ENCODE results near the gene IKZF3.
"Not testable (repeated sequence)": the region's sequence is repeated elsewhere in the genome, so short reads cannot be mapped to it uniquely, and the experiment has no call there.

The IKZF3 gene

DNA sequence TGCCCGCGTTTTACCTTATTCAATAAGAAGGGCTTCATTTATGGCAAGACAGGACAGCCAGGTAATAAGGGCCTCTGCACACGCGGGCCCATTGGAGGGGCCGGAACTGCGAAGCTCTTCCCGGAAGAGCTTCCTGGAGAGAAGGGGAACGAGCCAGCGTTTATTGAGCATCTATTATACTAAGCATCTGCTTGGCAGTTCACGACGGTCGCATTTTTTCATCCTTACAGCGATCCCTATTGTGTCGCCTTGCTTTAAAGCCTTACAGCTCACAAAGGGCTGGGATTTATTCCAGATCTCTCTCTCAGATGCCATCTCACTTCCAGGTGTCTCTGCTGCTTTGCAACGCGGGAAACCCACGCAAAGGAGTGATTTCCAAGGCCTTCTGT lies 4.4 kb upstream of the IKZF3 start:
- peaks cover 25% of the 10 kb centered on the region for H3K27me3 ChIP-seq (ENCODE audit: low read depth)
- H3K4me3 ChIP-seq: no peak overlapping the region

DNA sequence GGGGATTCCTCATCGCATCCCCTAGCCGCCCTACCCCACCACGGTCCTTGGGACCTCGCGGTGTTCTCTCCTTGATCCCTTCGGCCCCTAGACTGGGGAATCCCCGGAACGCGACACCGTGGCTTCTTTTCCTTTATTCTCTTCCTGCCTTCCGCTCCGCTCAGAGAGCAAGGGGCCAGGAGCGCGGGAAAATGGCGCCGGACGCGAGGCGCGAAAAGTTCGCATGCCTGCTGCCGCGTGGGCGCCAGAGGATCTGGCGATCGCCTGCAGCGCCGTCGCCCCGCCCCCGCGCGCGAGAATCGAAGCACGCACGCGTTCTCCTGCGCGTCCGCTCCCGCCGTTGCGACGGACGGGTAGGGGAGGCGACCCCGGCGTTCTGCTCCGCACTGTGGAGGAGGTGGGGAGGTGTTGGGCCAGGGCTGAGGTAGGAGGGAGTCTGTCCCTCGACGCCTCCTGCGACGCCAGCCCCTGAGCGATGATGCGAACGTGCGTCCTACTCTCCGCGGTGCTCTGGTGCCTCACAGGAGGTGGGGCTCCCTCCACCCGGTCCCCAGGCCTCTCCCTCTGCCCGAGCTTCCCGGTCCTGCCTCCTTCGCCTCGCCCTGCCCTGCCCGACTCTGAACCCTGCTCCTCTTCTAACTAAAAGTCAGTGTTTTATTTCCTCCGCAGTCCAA lies 3.9 kb upstream of the IKZF3 start, which contains the start of gene ZPBP2:
Gene ZPBP2 (plus strand): TSS at position 323 of the 674 bp plus-strand sequence. CDS start 153 bp downstream, at position 476.
- in situ Hi-C loops (cut with MboI; ENCODE audit: low sequenced_read_pairs): no loop called here
- Histone ChIP-seq H3K27me3 (ENCODE audit: low read depth) (peaks cover 29% of the 10 kb centered on the region), H3K4me1 (no peaks in the 10 kb centered on the region)

More for the DNA sequence above, 4.4 kb upstream of the IKZF3 start:
- H3K4me1 ChIP-seq: no peaks in the 10 kb centered on the region
- no peaks in the 10 kb centered on the region for H3K36me3 ChIP-seq (replicated peaks)
- no peaks in the 10 kb centered on the region for H3K9me3 ChIP-seq
- in situ Hi-C loops (cut with MboI; ENCODE audit: low sequenced_read_pairs): no loop called here
- no peak for DNase-seq (ENCODE audit: low spot score in 2 of 2)

DNA sequence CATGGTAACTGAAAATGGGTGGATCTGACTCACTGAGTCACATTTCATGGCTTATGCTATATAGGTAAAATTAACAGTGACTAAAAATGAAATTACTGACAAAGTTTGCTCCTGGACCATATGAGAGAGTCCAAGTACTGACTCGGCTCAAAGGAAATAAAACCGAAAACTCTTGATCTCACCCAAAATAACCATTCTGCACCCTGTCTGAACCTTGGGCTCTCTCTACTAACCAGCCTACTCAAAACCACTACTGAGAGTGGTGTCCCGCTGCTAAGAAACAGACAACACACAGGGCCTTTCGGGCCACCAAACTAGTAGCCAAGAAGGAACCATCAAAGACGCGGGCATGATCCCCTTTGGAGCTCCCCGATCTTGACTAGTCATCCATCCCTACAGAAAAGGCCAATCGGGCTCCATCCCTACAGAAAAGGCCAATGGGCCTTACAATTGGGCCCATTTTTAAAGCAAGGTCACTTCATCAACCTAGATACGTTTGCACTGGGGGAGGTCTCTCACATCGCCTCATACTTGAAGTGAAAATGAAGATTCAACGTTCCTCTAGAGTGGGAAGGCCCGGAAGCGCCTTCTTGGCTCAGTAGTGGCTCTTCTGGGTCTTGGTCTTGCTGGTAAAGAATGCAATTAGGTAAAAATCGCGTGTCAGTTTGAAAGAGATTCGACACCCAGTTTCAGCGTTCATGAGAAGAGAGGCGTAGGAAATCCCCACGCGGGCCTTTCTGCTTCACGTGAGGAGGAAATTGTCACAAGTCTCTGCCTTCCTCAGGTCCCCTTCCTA lies 3.2 kb upstream of the IKZF3 start:
- Histone ChIP-seq H3K9me3 (no peaks in the 10 kb centered on the region), H3K36me3 (replicated peaks) (no peaks in the 10 kb centered on the region), H3K4me3 (no peak overlapping the region), H3K4me1 (no peaks in the 10 kb centered on the region), H3K27me3 (ENCODE audit: low read depth) (peaks cover 36% of the 10 kb centered on the region)
- no peak for DNase-seq (ENCODE audit: low spot score in 2 of 2)
- in situ Hi-C loops (cut with MboI; ENCODE audit: low sequenced_read_pairs): no loop called here

More for the DNA sequence above, 3.9 kb upstream of the IKZF3 start, which contains the start of gene ZPBP2:
- no peaks in the 10 kb centered on the region for H3K9me3 ChIP-seq
- H3K36me3 ChIP-seq (replicated peaks): no peaks in the 10 kb centered on the region
- H3K4me3 ChIP-seq: no peak within 1 kb of the TSS
- no peak for DNase-seq (ENCODE audit: low spot score in 2 of 2)

DNA sequence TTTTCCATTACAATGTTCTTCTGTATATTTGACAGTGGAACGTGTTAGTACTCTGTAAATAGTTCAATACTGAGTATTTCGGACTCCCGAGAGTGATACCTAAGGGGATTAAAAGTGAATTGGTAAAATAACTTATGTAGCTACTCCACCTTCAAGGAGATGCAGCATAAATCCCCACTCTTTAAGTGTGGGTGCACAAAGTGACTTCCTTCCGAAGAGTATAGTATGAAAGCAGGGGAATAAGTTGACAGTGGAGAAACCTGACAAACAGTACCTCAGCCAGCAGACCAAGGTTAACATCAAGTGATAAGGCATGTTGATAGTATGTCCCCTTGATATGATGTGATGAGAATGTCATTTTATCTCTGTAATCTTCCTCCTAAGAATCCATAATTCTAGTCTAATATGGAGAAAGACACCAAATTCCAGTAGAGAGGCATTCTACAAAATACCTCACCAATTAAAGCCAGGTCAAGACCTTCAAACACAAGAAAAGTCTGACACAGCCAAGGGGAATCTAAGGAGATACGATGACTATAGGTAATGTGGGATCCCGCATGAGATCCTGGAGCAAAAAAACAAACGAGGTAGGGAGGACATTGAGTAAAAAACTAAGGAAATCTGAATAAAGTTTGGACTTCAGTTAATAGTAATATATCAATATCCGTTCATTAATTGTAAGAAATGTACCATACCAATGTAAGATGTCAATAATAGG lies 2.1 kb upstream of the IKZF3 start:
- Histone ChIP-seq H3K36me3 (replicated peaks) (no peaks in the 10 kb centered on the region), H3K4me1 (no peaks in the 10 kb centered on the region), H3K27me3 (ENCODE audit: low read depth) (peaks cover 38% of the 10 kb centered on the region), H3K9me3 (no peaks in the 10 kb centered on the region), H3K4me3 (no peak overlapping the region)
- no peak for DNase-seq (ENCODE audit: low spot score in 2 of 2)
- in situ Hi-C loops (cut with MboI; ENCODE audit: low sequenced_read_pairs): no loop called here

DNA sequence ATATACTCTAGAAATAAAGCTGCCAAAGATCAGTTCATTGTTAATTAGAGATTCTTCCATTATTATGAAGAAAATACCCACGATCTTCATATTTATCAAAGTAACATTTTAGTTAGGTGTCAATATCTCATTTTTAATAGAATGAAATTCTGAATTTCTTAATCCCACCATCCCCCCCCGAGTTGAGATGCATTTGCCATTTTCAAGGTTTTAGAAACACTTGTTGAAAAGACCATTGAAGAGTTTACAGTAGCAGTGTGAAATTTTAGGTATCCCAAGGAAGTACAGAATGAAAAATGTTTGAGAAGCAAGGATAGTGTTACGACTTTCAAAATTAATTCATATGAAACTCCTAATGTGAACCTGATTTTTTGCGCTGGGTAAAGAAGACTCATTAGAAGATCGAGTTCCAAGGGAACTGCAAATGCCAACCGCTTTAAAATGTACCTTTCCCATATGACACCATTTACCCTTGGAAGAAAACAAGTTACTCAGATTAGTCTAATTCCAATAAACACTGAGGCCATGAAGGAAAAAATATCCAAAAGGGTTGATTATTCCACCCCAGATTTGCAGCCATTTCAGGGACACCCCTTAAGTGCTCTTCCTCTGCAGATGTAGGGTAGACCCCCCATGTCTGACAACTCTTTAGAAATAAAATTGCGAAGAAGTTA lies 731 bp downstream of the IKZF3 start:
- H3K4me3 ChIP-seq: no peak overlapping the region
- in situ Hi-C loops (cut with MboI; ENCODE audit: low sequenced_read_pairs): no loop called here
- no peaks in the 10 kb centered on the region for H3K36me3 ChIP-seq (replicated peaks)
- no peaks in the 10 kb centered on the region for H3K4me1 ChIP-seq
- no peak for DNase-seq (ENCODE audit: low spot score in 2 of 2)
- H3K9me3 ChIP-seq: no peaks in the 10 kb centered on the region
- H3K27me3 ChIP-seq (ENCODE audit: low read depth): peaks cover 41% of the 10 kb centered on the region

DNA sequence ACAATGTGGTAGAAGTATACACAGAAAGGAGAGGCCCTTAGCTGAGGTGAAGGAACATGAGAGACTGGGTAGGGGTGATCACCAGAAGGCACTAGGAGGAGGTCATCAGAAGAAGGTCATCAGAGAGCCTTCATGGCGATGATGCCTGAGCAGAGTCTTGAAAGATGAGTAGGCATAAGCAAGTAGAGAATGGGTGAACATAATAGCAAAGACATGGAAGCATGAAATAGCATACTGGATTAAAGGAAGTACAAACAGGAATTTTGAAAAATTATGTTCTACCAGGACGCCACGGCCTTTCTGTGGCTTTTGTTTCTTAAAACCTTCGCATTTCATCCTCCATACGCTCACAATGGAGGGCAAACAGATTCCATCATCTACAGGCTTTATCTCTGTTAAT lies 2.9 kb downstream of the IKZF3 start:
- in situ Hi-C loops (cut with MboI; ENCODE audit: low sequenced_read_pairs): no loop called here
- Histone ChIP-seq H3K4me3 (no peak overlapping the region), H3K4me1 (no peaks in the 10 kb centered on the region), H3K36me3 (replicated peaks) (no peaks in the 10 kb centered on the region), H3K9me3 (no peaks in the 10 kb centered on the region), H3K27me3 (ENCODE audit: low read depth) (peaks cover 41% of the 10 kb centered on the region)
- no peak for DNase-seq (ENCODE audit: low spot score in 2 of 2)

DNA sequence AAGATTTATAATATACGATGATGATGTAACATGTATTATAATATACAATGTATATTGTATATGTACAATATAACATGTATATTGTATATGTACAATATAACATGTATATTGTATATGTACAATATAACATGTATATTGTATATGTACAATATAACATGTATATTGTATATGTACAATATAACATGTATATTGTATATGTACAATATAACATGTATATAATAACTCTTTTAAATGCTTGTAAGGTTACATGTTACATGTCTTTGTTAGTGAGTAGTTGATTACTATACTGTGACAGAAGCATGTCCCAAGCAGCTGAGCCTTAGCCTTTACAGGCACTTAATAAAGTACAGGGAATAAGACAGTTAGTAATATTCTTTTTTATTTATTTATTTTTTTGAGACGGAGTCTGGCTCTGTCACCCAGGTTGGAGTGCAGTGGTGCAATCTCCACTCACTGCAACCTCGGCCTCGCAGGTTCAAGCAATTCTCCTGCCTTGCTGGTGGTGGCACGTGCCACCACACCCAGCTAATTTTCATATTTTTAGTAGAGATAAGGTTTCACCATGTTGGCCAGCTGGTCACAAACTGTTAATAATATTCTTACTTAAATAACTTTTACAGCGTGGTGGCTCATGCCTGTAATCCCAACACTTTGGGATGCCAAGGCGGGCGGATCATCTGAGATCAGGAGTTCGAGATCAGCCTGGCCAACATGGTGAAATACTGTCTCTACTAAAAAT lies 8.0 kb downstream of the IKZF3 start:
- H3K36me3 ChIP-seq (replicated peaks); DNase-seq (ENCODE audit: low spot score in 2 of 2); in situ Hi-C loops (cut with MboI; ENCODE audit: low sequenced_read_pairs); H3K4me3 ChIP-seq; H3K27me3 ChIP-seq (ENCODE audit: low read depth); H3K4me1 ChIP-seq; H3K9me3 ChIP-seq: not testable (repeated sequence)

DNA sequence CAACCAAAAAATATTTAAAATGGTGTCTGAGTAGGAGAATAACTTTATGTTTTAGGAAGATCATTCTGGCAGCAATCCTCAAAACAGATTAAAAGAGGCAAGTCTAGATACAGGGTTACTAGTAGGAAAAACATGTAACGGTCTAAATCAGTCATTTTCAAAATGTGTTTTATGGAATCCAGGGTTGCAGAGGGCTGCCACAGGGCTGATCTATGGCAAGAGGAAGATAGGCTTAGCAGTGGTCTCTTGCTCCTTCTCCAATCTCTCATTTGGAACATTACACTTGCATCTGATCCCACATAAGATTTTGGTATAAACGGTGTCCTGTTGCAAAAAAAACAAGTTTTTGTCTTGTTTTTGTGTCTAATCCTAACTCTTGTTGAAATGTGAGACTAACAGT lies 9.2 kb downstream of the IKZF3 start:
- Histone ChIP-seq H3K4me3 (no peak overlapping the region), H3K36me3 (replicated peaks) (no peaks in the 10 kb centered on the region), H3K27me3 (ENCODE audit: low read depth) (peaks cover 5% of the 10 kb centered on the region), H3K4me1 (no peaks in the 10 kb centered on the region), H3K9me3 (no peaks in the 10 kb centered on the region)
- DNase-seq (ENCODE audit: low spot score in 2 of 2): no peak
- in situ Hi-C loops (cut with MboI; ENCODE audit: low sequenced_read_pairs): no loop called here

DNA sequence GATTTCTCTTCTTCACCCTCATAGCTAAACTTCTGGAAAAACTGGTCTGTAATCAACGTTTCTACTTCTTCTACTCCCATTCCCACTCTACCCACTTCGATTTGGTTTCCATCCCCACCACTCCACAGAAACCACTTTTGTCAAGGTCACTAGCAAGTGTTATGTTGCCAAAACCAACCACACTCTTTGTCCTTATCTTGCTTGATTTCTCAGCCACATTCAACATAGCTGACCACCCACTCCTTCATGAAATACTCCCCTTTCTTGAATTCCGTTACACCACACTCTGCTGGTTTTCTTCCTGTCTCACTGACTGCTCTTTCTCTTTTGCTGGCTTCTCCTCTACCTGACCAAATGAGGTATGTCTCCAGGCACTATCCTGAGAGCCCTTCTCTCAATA lies 11.9 kb downstream of the IKZF3 start:
- no peak overlapping the region for H3K4me3 ChIP-seq
- DNase-seq (ENCODE audit: low spot score in 2 of 2): no peak

DNA sequence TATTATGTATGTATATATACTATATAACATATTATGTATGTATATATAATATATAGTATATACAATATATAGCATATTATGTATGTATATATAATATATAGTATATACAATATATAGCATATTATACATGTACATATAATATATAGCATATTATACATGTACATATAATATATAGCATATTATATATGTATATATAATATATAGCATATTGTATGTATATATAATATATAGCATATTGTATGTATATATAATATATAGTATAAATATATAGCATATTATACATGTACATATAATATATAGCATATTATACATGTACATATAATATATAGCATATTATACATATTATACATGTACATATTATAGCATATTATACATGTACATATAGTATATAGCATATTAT lies 13.9 kb downstream of the IKZF3 start:
- H3K36me3 ChIP-seq (replicated peaks); H3K4me3 ChIP-seq; H3K27me3 ChIP-seq (ENCODE audit: low read depth); DNase-seq (ENCODE audit: low spot score in 2 of 2); H3K9me3 ChIP-seq; in situ Hi-C loops (cut with MboI; ENCODE audit: low sequenced_read_pairs): not testable (repeated sequence)
- peaks cover 20% of the 10 kb centered on the region for H3K4me1 ChIP-seq

More for the DNA sequence above, 11.9 kb downstream of the IKZF3 start:
- Histone ChIP-seq H3K4me1 (peaks cover 11% of the 10 kb centered on the region), H3K27me3 (ENCODE audit: low read depth) (peaks cover 5% of the 10 kb centered on the region), H3K36me3 (replicated peaks) (no peaks in the 10 kb centered on the region), H3K9me3 (no peaks in the 10 kb centered on the region)
- in situ Hi-C loops (cut with MboI; ENCODE audit: low sequenced_read_pairs): no loop called here

DNA sequence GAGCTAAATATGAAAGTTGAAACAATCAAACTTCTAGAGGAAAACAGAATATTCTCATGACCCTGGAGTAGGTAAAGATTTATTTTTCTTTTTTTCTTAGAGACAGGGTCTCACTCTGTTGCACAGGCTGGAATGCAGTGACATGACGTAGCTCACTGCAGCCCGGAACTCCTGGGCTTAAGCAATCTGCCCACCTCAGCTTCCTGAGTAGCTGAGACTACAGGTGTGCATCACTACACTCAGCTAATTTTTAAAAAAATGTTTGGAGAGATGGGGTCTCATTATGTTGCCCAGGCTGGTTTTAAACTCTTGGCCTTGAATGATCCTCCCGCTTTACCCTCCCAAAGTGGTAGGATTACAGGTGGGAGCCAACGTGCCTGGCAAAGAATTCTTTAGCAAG lies 15.5 kb downstream of the IKZF3 start:
- Histone ChIP-seq H3K9me3 (no peaks in the 10 kb centered on the region), H3K4me1 (peaks cover 20% of the 10 kb centered on the region), H3K27me3 (ENCODE audit: low read depth) (no peaks in the 10 kb centered on the region), H3K4me3 (no peak overlapping the region), H3K36me3 (replicated peaks) (no peaks in the 10 kb centered on the region)
- no peak for DNase-seq (ENCODE audit: low spot score in 2 of 2)
- in situ Hi-C loops (cut with MboI; ENCODE audit: low sequenced_read_pairs): no loop called here

DNA sequence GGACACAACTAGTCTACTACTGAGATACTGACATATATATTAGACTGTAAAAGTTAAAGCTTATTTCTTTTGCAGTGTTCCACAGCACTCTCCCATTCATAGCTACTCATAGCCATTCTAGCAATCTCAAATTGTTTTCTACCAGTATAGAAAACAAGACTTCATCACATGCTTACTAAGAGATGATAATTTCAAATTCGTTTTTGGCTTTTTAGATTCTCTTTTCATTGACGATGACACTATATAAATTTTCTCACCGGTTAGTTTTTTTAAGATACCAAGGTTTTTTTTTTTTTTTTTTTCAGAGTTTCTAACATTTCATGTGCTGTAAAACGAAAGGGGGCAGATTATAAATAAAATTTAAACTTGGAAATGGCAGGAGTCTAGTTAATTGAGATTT lies 17.9 kb downstream of the IKZF3 start:
- Histone ChIP-seq H3K36me3 (replicated peaks) (no peaks in the 10 kb centered on the region), H3K9me3 (no peaks in the 10 kb centered on the region), H3K4me3 (no peak overlapping the region), H3K4me1 (peaks cover 20% of the 10 kb centered on the region), H3K27me3 (ENCODE audit: low read depth) (0 out of 2 replicates have a peak, but pooled peaks cover 5% of the 10 kb centered on the region)
- DNase-seq (ENCODE audit: low spot score in 2 of 2): no peak
- in situ Hi-C loops (cut with MboI; ENCODE audit: low sequenced_read_pairs): no loop called here

All from HAP-1 (cell line).